Mesendoderm (in vitro differentiated cells): Measurements from ENCODE around the gene ERC2.
"Not testable (repeated sequence)": the region's sequence is repeated elsewhere in the genome, so short reads cannot be mapped to it uniquely, and the experiment has no call there.

Source experiments
- DNase-seq: peaks from one replicate; pipeline ENCODE4 v3.0.0; 2013
- H2AK5ac ChIP-seq: 2 replicates; pipeline ENCODE4 v1.6.1; 2013; ENCODE audit warnings: low read length, inconsistent platforms
- H2BK120ac ChIP-seq: 2 replicates; pipeline ENCODE4 v1.6.1; 2013; ENCODE audit warnings: low read depth, mild to moderate bottlenecking, low read length, moderate library complexity, mixed read lengths
- H2BK15ac ChIP-seq: replicated peaks from 2 replicates; pipeline ENCODE4 v1.6.1; 2013; ENCODE audit warnings: low read depth, mild to moderate bottlenecking, moderate library complexity
- H2BK5ac ChIP-seq: 2 replicates; pipeline ENCODE4 v1.6.1; 2013; ENCODE audit warnings: low read length, inconsistent platforms
- H3K18ac ChIP-seq: 2 replicates; pipeline ENCODE4 v1.6.1; 2013; ENCODE audit warnings: mild to moderate bottlenecking, low read length, mixed read lengths
- H3K23ac ChIP-seq: one replicate; pipeline ENCODE4 v1.6.1; 2013; ENCODE audit warnings: low read length
- H3K27ac ChIP-seq: 2 replicates; pipeline ENCODE4 v1.5.1; 2013; ENCODE audit warnings: low read depth, mild to moderate bottlenecking, inconsistent platforms, low read length, moderate library complexity
- H3K27me3 ChIP-seq: 2 replicates; pipeline ENCODE4 v1.6.1; 2013; ENCODE audit warnings: low read length, control low read depth, mild to moderate bottlenecking, inconsistent platforms; ENCODE audit not compliant: insufficient read depth, poor library complexity
- H3K36me3 ChIP-seq: 2 replicates; pipeline ENCODE4 v1.6.1; 2013; ENCODE audit warnings: low read length, inconsistent platforms; ENCODE audit not compliant: control insufficient read depth, insufficient read depth
- H3K4ac ChIP-seq: one replicate; pipeline ENCODE4 v1.6.1; 2013; ENCODE audit warnings: low read depth, mild to moderate bottlenecking, low read length, moderate library complexity
- H3K4me1 ChIP-seq: 2 replicates; pipeline ENCODE4 v1.6.1; 2013; ENCODE audit warnings: low read depth, low read length, inconsistent platforms; ENCODE audit not compliant: control insufficient read depth
- H3K4me2 ChIP-seq: 2 replicates; pipeline ENCODE4 v1.6.1; 2013; ENCODE audit warnings: low read length
- H3K4me3 ChIP-seq: 2 replicates; pipeline ENCODE4 v1.5.1; 2013; ENCODE audit warnings: mild to moderate bottlenecking, low read length
- H3K56ac ChIP-seq: one replicate; pipeline ENCODE4 v1.6.1; 2013; ENCODE audit warnings: low read length
- H3K79me1 ChIP-seq: 2 replicates; pipeline ENCODE4 v1.6.1; 2013; ENCODE audit warnings: low read length, inconsistent platforms
- H3K79me2 ChIP-seq: 2 replicates; pipeline ENCODE4 v1.6.1; 2013; ENCODE audit warnings: mild to moderate bottlenecking, low read length; ENCODE audit not compliant: control insufficient read depth, insufficient read depth
- H3K9ac ChIP-seq: 2 replicates; pipeline ENCODE4 v1.6.1; 2013; ENCODE audit warnings: low read length, inconsistent platforms
- H4K5ac ChIP-seq: one replicate; pipeline ENCODE4 v1.6.1; 2013; ENCODE audit warnings: low read length
- H4K8ac ChIP-seq: one replicate; pipeline ENCODE4 v1.6.1; 2013; ENCODE audit warnings: low read depth, mild to moderate bottlenecking, control low read depth, low read length, moderate library complexity
- WGBS: extraction: QIAGEN DNeasy Blood & Tissue Kit; methylation state at CpG from one replicate; pipeline ENCODE4 v1.1.7; 2013; ENCODE audit warnings: low lambda C conversion rate, missing lambda C conversion rate; ENCODE audit not compliant: insufficient coverage; ENCODE audit errors: extremely low coverage; 5-methylcytosine and 5-hydroxymethylcytosine counted together

Gene ERC2

GRCh38 chr3:55857633-55858032, 610.6 kb downstream of the ERC2 start:
- Histone ChIP-seq H4K8ac (no peak overlapping the region), H3K27me3 (no peaks in the 10 kb centered on the region), H3K4me3 (no peak overlapping the region), H2AK5ac (no peak overlapping the region), H3K18ac (no peak overlapping the region), H2BK120ac (no peak overlapping the region), H3K9ac (no peak overlapping the region), H3K56ac (no peak overlapping the region), H2BK15ac (no peak overlapping the region), H3K36me3 (no peaks in the 10 kb centered on the region), H3K79me1 (no peaks in the 10 kb centered on the region), H3K79me2 (no peaks in the 10 kb centered on the region), H3K4me1 (no peaks in the 10 kb centered on the region), H2BK5ac (no peak overlapping the region), H3K23ac (no peak overlapping the region), H4K5ac (no peak overlapping the region), H3K27ac (no peak overlapping the region), H3K4ac (no peak overlapping the region), H3K4me2 (no peak overlapping the region)
- WGBS: no CpG with 5 or more reads among the region's 2 CpGs
- DNase-seq: no peak

GRCh38 chr3:55855311-55855710, 613.0 kb downstream of the ERC2 start:
- no CpG with 5 or more reads among the region's 2 CpGs for WGBS
- Histone ChIP-seq H3K23ac (no peak overlapping the region), H3K27me3 (no peaks in the 10 kb centered on the region), H4K8ac (no peak overlapping the region), H3K9ac (no peak overlapping the region), H3K4me1 (no peaks in the 10 kb centered on the region), H3K27ac (no peak overlapping the region), H3K79me1 (no peaks in the 10 kb centered on the region), H4K5ac (no peak overlapping the region), H3K4me2 (no peak overlapping the region), H3K4ac (no peak overlapping the region), H2AK5ac (no peak overlapping the region), H3K56ac (no peak overlapping the region), H2BK15ac (no peak overlapping the region), H2BK5ac (no peak overlapping the region), H3K4me3 (no peak overlapping the region), H3K79me2 (no peaks in the 10 kb centered on the region), H2BK120ac (no peak overlapping the region), H3K36me3 (no peaks in the 10 kb centered on the region), H3K18ac (no peak overlapping the region)
- no peak for DNase-seq

GRCh38 chr3:55854494-55854893, 613.8 kb downstream of the ERC2 start:
- Histone ChIP-seq H2AK5ac (no peak overlapping the region), H2BK15ac (no peak overlapping the region), H3K4ac (no peak overlapping the region), H3K56ac (no peak overlapping the region), H3K4me2 (no peak overlapping the region), H3K79me2 (no peaks in the 10 kb centered on the region), H2BK120ac (no peak overlapping the region), H3K79me1 (no peaks in the 10 kb centered on the region), H3K4me1 (no peaks in the 10 kb centered on the region), H3K36me3 (no peaks in the 10 kb centered on the region), H3K4me3 (no peak overlapping the region), H3K23ac (no peak overlapping the region), H2BK5ac (no peak overlapping the region), H3K27me3 (no peaks in the 10 kb centered on the region), H3K18ac (no peak overlapping the region), H3K27ac (no peak overlapping the region), H4K5ac (no peak overlapping the region), H4K8ac (no peak overlapping the region), H3K9ac (no peak overlapping the region)
- peak; percentile 18 for DNase-seq
- no CpG with 5 or more reads among the region's 5 CpGs for WGBS

GRCh38 chr3:55852326-55852725, 615.9 kb downstream of the ERC2 start:
- Histone ChIP-seq H2BK120ac (no peak overlapping the region), H3K4me3 (no peak overlapping the region), H4K5ac (no peak overlapping the region), H2BK5ac (no peak overlapping the region), H2AK5ac (no peak overlapping the region), H3K4ac (no peak overlapping the region), H3K27me3 (no peaks in the 10 kb centered on the region), H3K79me2 (no peaks in the 10 kb centered on the region), H3K79me1 (no peaks in the 10 kb centered on the region), H3K18ac (no peak overlapping the region), H3K23ac (no peak overlapping the region), H3K36me3 (no peaks in the 10 kb centered on the region), H2BK15ac (no peak overlapping the region), H3K9ac (no peak overlapping the region), H3K4me2 (no peak overlapping the region), H3K27ac (no peak overlapping the region), H3K56ac (no peak overlapping the region), H4K8ac (no peak overlapping the region), H3K4me1 (no peaks in the 10 kb centered on the region)
- no CpG with 5 or more reads among the region's 2 CpGs for WGBS
- no peak for DNase-seq

GRCh38 chr3:55842204-55842603, 626.1 kb downstream of the ERC2 start:
- Histone ChIP-seq H3K18ac (no peak overlapping the region), H3K4me2 (no peak overlapping the region), H3K79me1 (no peaks in the 10 kb centered on the region), H3K27ac (no peak overlapping the region), H2BK120ac (no peak overlapping the region), H3K9ac (no peak overlapping the region), H2BK15ac (no peak overlapping the region), H2AK5ac (no peak overlapping the region), H4K8ac (no peak overlapping the region), H3K23ac (no peak overlapping the region), H3K36me3 (no peaks in the 10 kb centered on the region), H4K5ac (no peak overlapping the region), H3K4ac (no peak overlapping the region), H3K4me1 (no peaks in the 10 kb centered on the region), H3K79me2 (no peaks in the 10 kb centered on the region), H2BK5ac (no peak overlapping the region), H3K56ac (no peak overlapping the region), H3K4me3 (no peak overlapping the region), H3K27me3 (no peaks in the 10 kb centered on the region)
- no CpG with 5 or more reads among the region's 3 CpGs for WGBS
- DNase-seq: no peak

GRCh38 chr3:55831876-55832275, 636.4 kb downstream of the ERC2 start:
- H3K9ac ChIP-seq, H3K56ac ChIP-seq, H4K8ac ChIP-seq, H3K79me1 ChIP-seq, H3K18ac ChIP-seq, H3K23ac ChIP-seq, H3K27me3 ChIP-seq, H3K4me3 ChIP-seq, H3K36me3 ChIP-seq, H4K5ac ChIP-seq, H2BK15ac ChIP-seq, H3K79me2 ChIP-seq, H2BK120ac ChIP-seq, H2AK5ac ChIP-seq, H3K4me2 ChIP-seq, H3K27ac ChIP-seq, H3K4me1 ChIP-seq, H2BK5ac ChIP-seq, H3K4ac ChIP-seq: not testable (repeated sequence)
- peak; percentile 3 for DNase-seq
- WGBS: no CpG with 5 or more reads among the region's 13 CpGs
